ENCODE measurements around the gene PAK5.
A peak's percentile ranks its signal among the peaks of the same experiment; 100 is the strongest.

Gene PAK5

DNA sequence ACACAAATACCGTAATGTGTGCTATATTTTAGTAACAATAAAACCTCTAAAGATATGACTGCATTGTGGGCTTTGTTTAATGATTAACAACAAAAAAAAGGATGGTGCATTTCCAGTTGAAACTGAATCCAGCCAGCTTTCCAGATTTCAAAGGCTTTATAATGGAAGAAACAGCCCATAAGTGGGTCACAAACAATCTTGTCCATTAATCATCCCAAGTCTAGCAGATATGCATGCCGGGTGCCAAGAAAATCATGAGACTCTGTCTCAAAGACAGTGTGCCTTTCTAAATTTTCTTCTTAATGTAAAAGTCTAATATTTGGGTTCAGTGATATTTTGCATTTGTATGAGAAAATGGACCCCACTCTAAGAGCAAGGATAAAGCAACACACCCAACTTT is 345.1 kb downstream of the PAK5 start:
- H3K4me3 ChIP-seq (ENCODE audit: low read length), result no peak overlapping the region
- DNase-seq (ENCODE audit: low read depth), result no peak
- TF ChIP-seq, protein P1, sequence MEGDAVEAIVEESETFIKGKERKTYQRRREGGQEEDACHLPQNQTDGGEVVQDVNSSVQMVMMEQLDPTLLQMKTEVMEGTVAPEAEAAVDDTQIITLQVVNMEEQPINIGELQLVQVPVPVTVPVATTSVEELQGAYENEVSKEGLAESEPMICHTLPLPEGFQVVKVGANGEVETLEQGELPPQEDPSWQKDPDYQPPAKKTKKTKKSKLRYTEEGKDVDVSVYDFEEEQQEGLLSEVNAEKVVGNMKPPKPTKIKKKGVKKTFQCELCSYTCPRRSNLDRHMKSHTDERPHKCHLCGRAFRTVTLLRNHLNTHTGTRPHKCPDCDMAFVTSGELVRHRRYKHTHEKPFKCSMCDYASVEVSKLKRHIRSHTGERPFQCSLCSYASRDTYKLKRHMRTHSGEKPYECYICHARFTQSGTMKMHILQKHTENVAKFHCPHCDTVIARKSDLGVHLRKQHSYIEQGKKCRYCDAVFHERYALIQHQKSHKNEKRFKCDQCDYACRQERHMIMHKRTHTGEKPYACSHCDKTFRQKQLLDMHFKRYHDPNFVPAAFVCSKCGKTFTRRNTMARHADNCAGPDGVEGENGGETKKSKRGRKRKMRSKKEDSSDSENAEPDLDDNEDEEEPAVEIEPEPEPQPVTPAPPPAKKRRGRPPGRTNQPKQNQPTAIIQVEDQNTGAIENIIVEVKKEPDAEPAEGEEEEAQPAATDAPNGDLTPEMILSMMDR (conservative IDR thresholded peaks at IDR 0.05; ENCODE audit: low read length), result no peak

DNA sequence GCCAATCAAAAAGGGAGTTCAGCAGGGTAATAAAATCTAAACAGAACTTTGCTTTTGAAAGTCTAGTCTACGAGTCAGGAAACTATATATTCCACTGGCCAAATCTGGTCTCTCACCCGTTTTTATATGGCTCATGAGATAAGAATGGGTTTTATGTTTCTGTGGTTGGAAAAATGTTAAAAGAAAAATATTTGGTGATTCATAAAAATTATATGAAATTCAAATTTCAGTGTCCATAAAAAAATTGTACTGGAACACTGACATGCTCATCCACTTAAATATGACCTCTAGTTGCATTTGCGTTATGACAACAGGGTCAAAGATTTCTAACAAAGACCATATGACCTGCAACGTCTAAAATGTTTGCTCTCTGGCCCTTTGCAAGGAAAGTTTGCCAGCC is 346.8 kb downstream of the PAK5 start:
- no peak overlapping the region for H3K4me3 ChIP-seq (ENCODE audit: low read length)
- DNase-seq (ENCODE audit: low read depth), result no peak
- TF ChIP-seq, protein P1 (conservative IDR thresholded peaks at IDR 0.05; ENCODE audit: low read length), result no peak

DNA sequence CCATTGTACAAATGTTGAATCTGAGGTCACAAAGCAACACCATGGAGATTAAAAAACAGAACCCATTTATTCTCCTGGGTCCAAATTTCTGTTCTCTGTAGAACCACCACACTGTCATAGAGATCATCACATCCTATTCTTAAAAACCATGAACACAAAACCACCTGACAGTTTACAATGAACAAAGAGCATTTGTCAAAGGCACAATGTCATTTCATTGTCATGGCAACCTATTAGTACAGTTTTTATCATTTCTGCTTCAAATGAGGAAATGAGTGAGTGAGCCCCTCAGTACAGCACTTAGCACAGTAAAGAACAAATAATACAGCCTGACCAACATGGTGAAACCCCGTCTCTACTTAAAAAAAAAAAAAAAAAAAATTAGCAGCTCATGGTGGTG is 347.6 kb downstream of the PAK5 start:
- DNase-seq (ENCODE audit: low read depth), result no peak
- no peak overlapping the region for H3K4me3 ChIP-seq (ENCODE audit: low read length)
- TF ChIP-seq, protein P1 (conservative IDR thresholded peaks at IDR 0.05; ENCODE audit: low read length), result no peak

DNA sequence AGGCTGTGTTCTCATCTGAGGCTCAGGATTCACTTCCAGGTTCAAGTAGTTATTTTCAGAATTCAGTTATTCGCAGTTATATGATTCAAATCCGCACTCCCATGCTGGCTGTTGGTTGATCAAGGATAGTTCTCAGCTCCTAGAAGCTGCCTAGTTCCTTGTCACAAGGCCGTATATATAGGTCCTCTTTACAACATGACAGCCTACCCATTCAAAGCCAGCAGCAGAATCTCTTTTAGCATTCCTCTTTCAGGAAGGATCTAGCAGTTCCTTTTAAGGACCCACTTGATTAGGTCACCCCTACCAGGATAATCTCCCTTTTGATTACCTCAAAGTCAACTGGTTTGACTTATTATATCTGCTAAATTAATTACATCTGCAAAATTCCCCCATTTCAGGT is 348.2 kb downstream of the PAK5 start:
- TF ChIP-seq, protein P1 (conservative IDR thresholded peaks at IDR 0.05; ENCODE audit: low read length), result no peak
- DNase-seq (ENCODE audit: low read depth), result no peak
- H3K4me3 ChIP-seq (ENCODE audit: low read length), result no peak overlapping the region

DNA sequence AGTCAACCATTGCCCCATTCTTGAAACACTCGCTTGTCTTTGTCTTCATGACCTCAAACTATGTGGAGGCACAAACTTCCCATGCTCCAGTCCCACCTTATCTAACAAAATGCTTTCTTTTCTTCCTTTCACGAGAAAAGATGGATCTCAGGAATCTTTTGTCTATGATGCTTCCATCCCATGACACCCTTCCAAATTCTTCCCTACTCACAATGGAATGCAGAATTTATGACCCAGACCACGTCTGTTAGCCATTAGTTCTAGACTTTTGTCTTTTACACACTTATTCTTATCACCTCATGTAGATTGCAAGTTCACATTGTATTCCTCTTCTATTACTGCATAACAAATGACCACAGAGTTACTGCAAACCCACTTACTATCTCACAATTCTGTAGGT is 348.7 kb downstream of the PAK5 start:
- TF ChIP-seq, protein P1 (conservative IDR thresholded peaks at IDR 0.05; ENCODE audit: low read length), result no peak
- H3K4me3 ChIP-seq (ENCODE audit: low read length), result no peak overlapping the region
- peak; percentile 37 for DNase-seq (ENCODE audit: low read depth)

DNA sequence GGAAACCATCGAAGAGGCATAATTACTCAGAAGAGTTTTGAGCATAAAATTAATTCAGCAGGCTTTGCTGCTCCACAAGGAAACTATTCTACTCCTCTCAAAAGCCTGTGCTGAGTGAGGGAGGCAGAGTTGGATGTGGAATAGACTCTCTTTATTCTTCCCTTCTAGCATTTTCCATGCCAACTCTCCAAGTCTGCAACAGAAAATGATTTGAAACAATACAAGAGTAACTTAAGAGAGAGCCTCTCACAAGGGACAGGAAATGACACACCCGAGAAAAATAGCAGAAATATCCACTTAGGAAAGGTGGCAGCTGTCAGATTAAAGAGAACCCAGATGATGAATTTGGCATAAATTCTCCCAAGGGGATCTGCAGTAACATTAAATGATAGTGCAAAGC is 350.8 kb downstream of the PAK5 start:
- no peak overlapping the region for H3K4me3 ChIP-seq (ENCODE audit: low read length)
- no peak for DNase-seq (ENCODE audit: low read depth)
- TF ChIP-seq, protein P1 (conservative IDR thresholded peaks at IDR 0.05; ENCODE audit: low read length), result no peak
